Kidney tubule cell (primary cell): ENCODE data around the gene UGT1A7.
A peak's percentile ranks its signal among the peaks of the same experiment; 100 is the strongest.

Experiments
- DNase-seq: peaks from one replicate; pipeline ENCODE4 v3.0.0-alpha.2; 2018; ENCODE audit warnings: low spot score

Gene UGT1A7

DNA sequence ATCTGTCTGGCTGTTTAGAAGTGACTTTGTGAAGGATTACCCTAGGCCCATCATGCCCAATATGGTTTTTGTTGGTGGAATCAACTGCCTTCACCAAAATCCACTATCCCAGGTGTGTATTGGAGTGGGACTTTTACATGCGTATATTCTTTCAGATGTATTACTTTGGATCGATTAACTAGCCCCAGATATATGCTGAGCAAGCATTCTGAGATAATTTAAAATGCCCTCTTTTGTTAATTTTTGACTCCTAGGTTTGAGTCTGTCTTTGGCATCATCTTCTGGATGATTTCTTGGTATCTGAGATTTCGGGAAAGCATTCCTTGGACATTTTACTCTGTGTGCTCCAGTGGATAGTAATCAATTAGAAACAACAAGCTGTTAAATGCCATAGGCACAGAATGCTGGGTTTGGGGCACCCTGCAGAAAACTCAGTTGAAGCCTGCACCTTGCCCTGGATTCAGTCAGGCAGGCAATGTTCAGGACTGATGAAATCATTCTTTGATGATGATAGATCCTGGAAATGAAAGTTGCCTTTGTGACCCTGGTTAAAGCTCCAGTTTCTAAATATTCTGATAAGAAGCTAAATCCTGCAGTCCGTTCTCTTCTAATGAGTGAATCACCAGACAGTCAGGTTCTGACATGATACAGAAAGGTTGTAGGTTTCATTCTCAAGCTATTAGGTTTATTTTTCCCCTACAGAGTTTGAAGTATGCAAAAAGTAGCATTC, 79.5 kb downstream of the UGT1A7 start:
- DNase-seq, result peak; percentile 27

DNA sequence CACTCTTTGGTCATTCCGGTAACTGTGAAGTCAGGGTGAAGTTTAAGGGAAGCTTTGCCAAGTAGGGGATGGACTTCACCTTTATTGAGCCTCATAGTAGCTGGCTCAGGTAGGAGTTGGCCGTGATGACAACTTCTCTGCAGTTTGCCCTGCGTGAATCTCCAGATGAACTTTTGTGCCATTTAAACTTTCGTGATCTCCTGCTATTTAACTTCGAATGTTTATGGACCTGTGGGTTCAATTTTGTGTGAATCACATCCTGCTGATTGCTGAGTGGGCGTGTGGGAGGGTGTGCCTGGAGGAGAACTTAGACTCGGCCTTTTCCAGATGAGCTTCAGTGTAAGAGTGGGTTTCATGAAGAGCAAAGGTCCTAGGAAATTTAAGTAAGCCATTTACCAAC, 82.6 kb downstream of the UGT1A7 start:
- DNase-seq, result peak; percentile 54

DNA sequence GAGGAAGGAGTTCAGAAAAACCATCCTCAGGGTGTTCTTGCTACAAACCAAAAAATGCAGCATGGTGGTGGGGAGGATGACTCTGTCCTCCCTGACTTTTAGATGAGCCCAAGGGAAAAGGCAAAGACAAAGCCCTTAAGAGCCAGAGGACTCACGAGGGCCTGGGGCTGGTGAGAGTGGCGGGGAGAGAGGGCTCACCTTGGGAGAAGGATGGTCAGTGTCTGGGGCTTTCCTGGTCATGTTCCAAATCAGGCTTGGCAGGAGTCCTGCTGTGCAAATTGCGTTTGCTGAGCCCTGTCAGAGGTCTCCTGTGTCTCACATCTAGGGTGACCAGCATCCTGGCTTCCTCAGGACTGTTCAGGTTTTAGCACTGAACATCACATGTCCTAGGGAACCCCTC, 83.1 kb downstream of the UGT1A7 start:
- no peak for DNase-seq

- no peak for DNase-seq
These were observed 84.7 kb downstream of the UGT1A7 start for GRCh38 chr2:233766416-233766815.

DNA sequence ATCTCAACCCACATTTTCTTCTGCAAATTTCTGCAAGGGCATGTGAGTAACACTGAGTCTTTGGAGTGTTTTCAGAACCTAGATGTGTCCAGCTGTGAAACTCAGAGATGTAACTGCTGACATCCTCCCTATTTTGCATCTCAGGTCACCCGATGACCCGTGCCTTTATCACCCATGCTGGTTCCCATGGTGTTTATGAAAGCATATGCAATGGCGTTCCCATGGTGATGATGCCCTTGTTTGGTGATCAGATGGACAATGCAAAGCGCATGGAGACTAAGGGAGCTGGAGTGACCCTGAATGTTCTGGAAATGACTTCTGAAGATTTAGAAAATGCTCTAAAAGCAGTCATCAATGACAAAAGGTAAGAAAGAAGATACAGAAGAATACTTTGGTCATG, 86.4 kb downstream of the UGT1A7 start:
- no peak for DNase-seq

DNA sequence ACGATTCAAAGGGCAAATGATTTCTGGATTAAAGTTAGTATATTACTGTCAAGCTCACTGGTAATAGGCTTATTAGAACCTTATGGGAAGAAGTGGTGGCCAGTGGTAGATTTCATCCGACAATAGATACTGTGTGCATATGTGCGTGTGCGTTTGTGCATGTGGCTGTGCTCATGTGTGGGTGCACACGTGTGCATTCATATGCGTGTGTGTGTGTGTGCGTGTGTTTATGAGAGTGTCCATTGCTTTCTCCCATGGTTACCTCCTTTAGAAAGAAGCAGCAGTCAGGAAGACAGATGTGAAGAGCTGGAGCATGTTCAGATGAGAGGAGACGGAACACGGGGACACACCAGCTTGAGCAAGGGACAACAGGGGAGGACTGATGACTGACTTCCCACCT, 87.6 kb downstream of the UGT1A7 start:
- DNase-seq, result no peak

DNA sequence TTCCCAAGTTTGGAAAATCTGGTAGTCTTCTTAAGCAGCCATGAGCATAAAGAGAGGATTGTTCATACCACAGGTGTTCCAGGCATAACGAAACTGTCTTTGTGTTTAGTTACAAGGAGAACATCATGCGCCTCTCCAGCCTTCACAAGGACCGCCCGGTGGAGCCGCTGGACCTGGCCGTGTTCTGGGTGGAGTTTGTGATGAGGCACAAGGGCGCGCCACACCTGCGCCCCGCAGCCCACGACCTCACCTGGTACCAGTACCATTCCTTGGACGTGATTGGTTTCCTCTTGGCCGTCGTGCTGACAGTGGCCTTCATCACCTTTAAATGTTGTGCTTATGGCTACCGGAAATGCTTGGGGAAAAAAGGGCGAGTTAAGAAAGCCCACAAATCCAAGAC, 90.5 kb downstream of the UGT1A7 start:
- no peak for DNase-seq

DNA sequence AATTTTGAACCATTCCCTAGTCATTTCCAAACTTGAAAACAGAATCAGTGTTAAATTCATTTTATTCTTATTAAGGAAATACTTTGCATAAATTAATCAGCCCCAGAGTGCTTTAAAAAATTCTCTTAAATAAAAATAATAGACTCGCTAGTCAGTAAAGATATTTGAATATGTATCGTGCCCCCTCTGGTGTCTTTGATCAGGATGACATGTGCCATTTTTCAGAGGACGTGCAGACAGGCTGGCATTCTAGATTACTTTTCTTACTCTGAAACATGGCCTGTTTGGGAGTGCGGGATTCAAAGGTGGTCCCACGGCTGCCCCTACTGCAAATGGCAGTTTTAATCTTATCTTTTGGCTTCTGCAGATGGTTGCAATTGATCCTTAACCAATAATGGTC, 90.9 kb downstream of the UGT1A7 start:
- no peak for DNase-seq

GRCh38 chr2:233773854-233774253, 92.2 kb downstream of the UGT1A7 start:
- no peak for DNase-seq

DNA sequence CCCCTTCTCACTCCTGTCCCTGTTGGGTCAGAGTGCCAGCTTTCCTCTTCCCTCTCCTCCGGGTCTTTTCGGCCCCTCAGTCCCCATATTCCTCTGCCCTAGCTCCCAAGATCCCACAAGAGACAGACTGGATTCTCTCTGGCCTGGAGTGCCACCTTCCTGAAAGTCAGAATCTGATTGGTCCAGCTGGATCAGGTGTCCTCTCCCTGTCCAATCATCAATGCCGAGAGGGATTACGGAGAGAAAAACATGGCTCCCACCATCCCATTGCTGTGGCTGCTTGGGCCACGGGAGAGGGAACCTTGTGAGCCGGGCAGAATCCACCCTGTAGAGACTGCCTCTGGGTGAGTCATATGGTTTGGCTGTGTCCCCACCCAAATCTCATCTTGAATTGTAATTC, 93.7 kb downstream of the UGT1A7 start:
- no peak for DNase-seq

GRCh38 chr2:233778030-233778429, 96.3 kb downstream of the UGT1A7 start, which contains the start of gene MROH2A:
Gene MROH2A (plus strand): TSS chr2:233778330. CDS start chr2:233779359, 1,029 bp downstream.
- DNase-seq, result no peak

GRCh38 chr2:233779722-233780121, 98.0 kb downstream of the UGT1A7 start:
- no peak for DNase-seq

DNA sequence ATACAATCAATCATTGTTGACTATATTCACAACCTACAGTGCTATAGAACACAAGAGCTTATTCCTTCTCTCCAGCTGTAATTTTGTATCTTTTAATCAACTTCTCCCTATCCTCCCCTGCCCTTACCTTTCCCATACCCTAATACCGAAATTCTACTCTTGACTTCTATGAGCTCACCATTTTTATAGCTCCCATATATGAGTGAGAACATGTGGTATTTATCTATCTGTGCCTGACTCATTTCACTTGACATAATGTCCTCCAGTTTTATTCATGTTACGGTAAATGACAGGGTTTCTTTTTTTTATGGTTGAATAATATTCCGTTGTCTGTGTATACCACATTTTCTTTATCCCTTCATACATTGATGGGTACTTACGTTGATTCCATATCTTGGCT, 99.1 kb downstream of the UGT1A7 start:
- no peak for DNase-seq

DNA sequence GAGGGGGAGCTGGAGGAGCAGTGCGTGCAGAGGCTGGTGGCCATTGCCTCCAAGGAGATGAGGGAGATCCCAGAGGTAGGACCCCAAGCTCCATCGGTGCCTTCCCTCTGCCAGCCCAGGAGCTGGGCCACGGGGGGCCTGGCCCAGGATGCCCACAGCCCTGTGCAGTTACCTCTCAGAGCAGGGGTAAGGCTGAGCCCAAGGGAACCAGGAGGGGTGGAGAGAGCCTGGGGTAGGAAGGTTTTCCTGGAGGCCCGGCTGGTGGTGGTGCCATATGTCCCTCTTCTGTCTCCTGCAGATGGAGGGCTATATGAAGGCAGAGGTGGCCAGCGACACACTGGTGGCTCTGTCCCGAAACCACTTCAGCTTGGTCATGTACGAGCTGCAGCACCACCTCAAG, 107.9 kb downstream of the UGT1A7 start:
- DNase-seq, result no peak

- no peak for DNase-seq
These were observed 109.6 kb downstream of the UGT1A7 start for GRCh38 chr2:233791151-233791882.

DNA sequence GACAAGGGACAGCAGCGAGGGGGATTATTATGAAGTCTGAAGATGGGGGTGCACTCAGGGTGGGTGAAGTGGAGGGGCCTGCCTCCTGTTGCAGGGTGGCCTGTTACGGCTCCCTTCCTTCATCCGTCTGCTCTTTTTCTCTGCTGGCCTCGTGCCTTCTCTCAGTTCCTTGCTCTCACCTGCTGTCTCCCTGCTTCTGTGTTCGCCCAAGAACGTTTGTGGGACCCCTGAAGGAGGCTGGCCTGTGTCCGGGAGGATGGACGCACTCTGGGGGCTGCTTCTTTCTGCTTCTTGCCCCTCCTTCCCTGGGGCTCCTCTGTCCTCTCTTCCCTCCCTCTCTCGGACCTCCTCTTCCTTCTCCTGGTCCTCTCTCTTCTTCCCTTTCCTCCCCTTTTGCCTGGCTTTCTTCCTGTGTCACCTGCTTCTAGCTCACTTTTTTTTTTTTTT, 110.2 kb downstream of the UGT1A7 start:
- no peak for DNase-seq

DNA sequence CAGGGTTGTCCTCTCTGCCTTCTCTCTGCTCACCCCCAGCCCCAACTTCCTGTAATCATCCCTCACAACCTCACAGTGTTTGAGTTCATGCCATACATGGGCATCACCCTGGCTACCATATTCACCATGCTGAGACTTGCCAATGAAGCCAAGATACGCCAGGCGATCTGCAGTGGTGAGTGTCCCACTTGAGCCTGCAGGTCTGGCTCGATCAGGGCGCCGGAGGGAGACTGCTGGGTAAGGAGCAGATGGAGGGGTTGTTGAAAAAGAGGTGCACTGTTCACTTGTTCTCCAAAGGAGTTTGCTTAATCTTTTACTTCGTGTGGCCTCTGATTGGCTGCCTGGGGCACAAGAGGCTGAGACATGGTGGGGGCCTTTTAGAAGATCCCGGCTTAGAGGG, 111.0 kb downstream of the UGT1A7 start:
- no peak for DNase-seq

GRCh38 chr2:233793465-233794127, 111.9 kb downstream of the UGT1A7 start:
- DNase-seq, result no peak

GRCh38 chr2:233794128-233794658, 112.5 kb downstream of the UGT1A7 start:
- DNase-seq, result no peak

GRCh38 chr2:233795735-233796171, 114.1 kb downstream of the UGT1A7 start:
- no peak for DNase-seq

DNA sequence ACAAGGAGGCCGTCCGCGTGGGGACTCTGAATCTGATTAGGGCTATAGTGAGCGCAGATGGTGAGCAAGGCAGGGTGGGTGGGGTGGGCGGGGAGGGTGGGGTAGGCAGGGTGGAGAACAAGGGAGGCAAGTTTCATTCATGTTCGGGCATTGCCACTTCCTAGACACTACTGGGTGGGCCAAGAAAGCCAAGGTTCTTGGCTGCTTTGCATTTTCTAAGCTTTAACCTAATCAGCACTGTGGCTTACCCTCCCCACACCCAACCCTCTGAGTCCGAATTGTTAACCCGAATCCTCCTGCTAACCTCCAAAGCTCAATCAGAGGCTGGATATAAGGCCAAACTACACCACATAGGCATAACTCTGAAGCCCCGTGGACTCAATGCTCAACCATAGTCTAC, 114.6 kb downstream of the UGT1A7 start:
- DNase-seq, result no peak

DNA sequence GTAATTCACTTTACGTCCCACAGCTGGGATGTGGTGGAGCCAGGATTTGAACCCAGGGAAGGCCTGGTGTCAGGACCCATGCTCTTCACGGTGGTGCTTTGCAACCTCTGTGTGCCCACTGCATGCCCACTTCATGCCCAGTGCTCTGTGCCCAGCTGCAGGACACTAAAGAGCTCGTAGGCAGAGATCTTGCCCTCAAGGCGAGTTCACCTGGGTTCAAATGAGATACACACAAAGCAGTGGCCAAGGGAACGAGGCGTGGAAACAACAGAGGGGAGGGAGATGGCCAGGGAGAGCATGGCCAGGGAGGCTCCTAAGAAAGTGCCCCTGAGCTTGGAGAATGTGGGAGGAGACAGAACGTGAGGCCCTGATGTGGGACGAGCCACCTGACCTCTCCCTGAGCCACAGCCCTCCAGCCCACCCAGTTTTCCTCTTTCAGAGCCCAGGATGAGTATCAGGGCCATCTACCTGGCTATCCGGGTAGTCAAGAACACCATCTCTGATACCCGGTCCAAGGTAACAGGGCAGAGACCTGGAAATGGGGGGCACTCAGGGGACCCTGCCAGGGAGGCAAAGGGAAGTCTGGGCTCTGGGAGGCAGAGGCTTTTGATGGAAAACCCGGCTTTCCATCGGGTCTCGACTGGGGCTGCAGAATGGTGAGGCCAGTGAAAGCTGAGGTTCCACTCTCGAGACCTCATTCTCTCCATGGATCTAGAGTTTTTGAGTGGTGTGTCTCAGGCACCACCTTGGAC, 116.8 kb downstream of the UGT1A7 start:
- no peak for DNase-seq
